HG02763 (cell line): ENCODE data around the gene TFCP2L1.

Source experiments
- ATAC-seq: cut with Tn5 transposase; IDR thresholded peaks from one replicate; pipeline ENCODE4 v1.9.1; 2021; ENCODE audit warnings: mild to moderate bottlenecking, moderate library complexity; ENCODE audit not compliant: unreplicated experiment

TFCP2L1 gene

DNA sequence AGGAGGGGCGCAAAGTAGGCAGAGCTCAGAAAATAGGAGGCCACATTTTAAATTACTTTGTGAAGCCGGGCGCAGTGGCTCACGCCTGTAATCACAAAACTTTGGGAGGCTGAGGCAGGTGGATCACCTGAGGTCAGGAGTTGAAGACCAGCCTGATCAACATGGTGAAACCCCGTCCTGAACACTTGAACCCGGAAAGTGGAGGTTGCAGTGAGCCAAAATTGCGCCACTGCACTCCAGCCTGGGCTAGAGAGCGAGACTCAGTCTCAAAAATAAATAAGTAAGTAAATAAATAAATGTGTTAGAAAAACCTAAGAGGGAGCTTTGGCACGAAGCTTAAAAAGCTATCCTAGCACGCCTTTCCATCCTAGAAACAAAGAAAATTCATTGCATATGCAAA is 105.5 kb downstream of the TFCP2L1 start:
- no peak for ATAC-seq

DNA sequence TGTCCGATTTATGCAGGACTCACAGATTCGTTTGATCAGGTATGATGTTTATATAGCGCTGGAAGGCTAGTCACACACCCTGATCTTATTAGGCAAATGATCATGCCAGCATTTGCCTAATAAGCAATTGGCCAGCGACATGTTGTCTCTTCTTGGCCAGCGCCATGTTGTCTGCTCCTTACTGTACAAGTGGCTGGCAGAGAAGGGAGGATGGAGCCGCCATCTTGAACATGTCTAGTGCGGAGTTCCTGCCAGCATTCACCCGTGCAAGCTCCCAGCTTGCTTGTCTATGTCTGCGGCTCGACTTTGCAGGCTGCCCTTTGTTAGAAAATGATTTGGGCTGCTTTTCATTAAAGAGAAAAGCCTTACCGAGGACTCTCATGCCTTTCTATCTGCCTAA is 106.3 kb downstream of the TFCP2L1 start:
- ATAC-seq: no peak

DNA sequence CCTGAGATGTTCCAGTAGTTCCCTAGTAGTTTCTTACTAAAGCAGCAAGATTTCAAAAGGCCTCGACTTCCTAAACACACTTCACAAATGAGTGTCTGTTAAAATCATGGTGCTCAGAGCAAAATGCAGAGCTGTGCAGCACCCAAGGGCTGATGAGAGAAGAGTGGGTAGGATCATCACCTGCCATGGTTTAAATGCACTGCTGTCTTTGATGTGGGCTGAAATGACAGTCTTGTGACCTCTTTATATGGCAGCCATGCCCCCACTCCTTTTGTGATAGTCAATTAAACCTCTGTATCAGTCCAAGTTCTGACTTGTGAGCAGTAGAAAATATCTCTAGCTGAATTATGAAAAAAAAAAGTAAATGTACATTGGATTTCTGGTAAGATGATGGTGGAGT is 107.1 kb downstream of the TFCP2L1 start:
- ATAC-seq: no peak

DNA sequence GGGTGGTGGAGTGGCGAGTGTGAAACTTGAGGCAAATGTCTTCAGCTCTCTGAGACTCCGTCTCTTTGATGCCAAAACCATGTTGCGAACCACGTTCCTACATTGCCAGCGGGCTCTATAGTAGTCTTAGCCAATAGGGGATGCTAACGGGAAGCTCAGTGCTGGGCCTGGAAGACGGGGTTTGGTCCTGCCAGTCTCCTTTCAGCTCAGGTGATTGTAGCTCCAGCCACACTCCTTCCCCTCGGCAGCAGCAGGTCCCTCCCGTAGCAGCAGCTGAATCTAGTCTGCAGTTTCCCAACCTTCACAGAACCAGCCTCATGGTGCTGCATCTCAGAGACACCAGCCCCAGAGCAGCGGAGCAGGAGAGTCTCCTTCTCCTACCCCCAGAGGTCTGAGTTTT is 109.7 kb downstream of the TFCP2L1 start:
- ATAC-seq: no peak

DNA sequence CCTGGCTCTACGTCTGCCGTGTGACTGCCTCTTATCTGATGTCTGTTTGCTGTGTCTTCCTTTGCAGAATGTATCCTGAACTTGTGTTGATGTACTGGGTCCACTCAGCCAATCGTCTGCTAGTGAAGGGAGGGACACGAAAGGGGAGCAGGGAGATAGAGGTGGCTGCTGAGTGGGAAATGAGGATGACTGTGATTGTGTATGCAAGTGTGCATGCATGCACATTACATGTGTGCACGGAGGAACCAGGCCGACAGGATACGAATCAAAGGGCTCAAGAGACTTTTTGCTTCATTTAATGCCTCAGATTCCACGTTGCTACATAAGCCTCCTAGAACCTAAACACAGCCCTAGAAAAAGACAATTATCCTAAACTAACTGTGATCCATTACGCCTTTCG is 111.2 kb downstream of the TFCP2L1 start:
- no peak for ATAC-seq

DNA sequence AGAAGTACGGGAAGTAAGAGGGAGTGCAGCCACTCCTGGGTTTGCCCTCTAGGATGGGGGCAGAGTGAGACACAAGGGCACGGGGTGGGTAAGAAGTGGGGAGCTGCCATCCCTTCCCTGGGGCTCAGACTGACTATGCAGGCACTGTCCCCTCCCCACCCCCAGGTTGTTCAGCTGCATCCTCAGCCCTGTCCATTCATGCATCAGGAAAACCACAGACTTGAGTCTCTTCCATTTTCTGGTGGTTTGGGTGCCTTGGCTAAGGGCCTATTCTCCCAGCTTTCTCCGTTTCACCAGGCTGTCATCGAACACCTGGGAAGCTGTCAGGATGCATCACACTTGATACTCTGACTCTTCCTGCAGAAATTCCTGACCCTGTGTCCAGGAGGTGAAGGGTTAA is 111.9 kb downstream of the TFCP2L1 start:
- ATAC-seq: no peak

DNA sequence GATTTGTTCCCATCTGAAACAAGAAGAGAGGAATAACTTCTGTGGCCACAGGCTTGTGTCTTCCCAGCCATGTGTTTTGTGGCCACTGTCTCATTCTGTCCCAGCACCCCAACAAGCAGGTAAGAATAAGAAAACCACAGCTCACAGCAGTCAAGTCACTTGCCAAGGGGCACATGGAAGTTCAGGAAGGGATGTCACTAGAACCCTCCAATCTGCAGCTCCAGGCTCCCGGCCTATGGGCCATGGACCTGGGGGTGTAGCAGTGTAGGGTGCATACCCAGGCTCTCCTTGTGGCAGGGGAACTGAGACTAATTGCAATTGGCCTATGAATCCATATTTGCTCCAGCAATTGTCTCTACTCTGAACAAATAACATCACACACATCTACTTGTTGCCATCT is 112.5 kb downstream of the TFCP2L1 start:
- ATAC-seq: no peak

DNA sequence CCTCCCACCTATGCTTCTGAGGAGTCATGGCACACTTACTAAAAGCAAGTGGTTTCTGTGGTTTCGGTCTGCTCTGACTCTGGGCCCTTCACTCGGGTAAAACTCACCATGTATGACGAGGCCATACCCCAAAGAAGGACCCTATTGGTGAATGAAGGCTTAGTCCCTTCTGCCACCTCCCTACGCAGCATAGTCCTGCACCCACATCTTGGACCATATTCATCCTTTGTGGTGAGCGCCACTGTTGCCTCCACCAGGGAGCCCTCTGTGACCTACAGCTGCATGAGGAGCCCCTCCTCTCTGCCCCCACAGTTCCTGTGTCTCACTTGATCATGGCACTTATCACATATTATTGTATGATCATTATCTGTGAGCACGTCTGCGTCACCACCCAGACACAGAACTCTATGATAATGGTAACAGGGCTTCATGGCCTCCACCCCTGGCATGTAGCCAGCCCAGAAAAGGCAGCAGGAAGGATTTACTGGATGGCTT is 113.3 kb downstream of the TFCP2L1 start:
- no peak for ATAC-seq

DNA sequence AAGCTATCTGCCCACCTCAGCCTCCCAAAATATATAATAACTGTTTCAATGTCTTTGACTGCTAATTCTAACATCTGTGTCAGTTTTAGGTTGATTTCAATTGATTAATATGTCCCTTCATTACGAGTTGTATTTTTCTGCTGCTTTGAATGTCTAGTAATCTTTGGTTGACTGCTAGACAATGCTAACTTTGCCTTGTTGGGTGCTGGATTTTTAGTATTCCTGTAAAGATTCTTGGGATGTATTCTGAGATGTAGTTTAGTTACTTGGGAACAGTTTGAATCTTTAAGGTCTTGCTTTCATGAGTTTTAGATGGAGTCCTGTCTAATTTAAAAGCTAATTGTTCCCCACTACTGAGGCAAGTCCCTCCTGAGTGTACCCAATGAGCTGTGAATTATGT is 114.4 kb downstream of the TFCP2L1 start:
- no peak for ATAC-seq

DNA sequence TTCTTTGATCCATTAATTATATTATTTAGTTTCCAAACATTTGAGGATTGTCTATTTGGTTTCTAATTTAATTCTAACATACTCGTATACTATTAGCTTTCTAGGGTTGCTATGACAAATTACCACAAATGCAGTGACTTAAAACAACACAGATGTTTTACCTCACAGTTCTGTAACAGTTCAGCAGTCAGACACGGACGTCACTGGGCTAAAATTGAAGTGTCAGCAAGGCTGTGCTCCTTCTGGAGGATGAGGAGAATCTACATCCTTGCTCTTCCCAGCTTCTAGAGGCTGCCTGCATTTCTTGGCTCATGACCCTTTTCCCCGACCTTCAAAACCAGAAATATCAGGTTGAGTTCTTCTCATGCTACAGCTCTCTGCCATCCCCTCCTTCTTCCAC is 117.6 kb downstream of the TFCP2L1 start:
- ATAC-seq: no peak
